Cardiac fibroblast (primary cell): ENCODE data around the gene RSPRY1.
A peak's percentile ranks its signal among the peaks of the same experiment; 100 is the strongest.

Experiments
- DNase-seq, 2 donors: peaks; one replicate each; pipeline versions ENCODE4 v3.0.0 to v3.0.0-alpha.2; 2010; ENCODE audit warnings: low read depth in 2 of 2
- H3K4me3 ChIP-seq, 2 donors: replicated peaks in 1 of 2; 1 replicate in 1 of 2; 2 replicates in 1 of 2; pipeline ENCODE4 v1.5.1; 2011; ENCODE audit warnings: low read depth in 2 of 2, low read length in 2 of 2, mild to moderate bottlenecking in 2 of 2, moderate library complexity in 1 of 2
- TF ChIP-seq, protein P1 (sequence below): IDR thresholded peaks from one replicate; pipeline ENCODE4 v1.5.1; 2011; ENCODE audit warnings: low read depth, mild to moderate bottlenecking, low read length, inconsistent platforms

RSPRY1 gene

DNA sequence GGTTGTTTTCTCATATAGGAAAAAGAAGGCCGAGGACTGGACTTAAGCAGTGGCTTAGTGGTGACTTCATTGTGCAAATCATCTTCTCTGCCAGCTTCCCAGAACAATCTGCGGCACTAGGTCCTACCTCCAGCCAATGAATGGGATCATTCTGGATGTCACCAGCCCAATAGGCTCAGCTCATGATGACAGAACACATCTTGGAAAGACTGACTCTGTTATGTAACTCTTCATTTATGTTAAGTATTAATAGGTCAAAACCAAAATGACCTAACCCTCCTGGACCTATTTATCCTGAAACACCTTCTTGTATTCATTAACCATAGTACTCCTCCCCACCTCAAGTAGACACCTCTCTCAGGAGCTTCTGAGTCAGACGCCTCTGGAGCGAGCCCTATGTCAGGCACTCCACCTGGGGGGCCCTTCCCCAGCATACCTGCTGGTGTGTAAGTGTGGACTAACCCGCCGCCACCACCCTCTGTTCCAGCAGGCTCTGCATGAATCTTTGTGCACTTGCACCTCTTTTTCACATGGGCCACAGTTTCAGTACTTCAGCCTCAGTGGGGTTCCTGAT lies 66.1 kb downstream of the RSPRY1 start:
- TF ChIP-seq, protein P1, sequence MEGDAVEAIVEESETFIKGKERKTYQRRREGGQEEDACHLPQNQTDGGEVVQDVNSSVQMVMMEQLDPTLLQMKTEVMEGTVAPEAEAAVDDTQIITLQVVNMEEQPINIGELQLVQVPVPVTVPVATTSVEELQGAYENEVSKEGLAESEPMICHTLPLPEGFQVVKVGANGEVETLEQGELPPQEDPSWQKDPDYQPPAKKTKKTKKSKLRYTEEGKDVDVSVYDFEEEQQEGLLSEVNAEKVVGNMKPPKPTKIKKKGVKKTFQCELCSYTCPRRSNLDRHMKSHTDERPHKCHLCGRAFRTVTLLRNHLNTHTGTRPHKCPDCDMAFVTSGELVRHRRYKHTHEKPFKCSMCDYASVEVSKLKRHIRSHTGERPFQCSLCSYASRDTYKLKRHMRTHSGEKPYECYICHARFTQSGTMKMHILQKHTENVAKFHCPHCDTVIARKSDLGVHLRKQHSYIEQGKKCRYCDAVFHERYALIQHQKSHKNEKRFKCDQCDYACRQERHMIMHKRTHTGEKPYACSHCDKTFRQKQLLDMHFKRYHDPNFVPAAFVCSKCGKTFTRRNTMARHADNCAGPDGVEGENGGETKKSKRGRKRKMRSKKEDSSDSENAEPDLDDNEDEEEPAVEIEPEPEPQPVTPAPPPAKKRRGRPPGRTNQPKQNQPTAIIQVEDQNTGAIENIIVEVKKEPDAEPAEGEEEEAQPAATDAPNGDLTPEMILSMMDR, result no peak
- no peak for DNase-seq
- H3K4me3 ChIP-seq, result no peak overlapping the region

DNA sequence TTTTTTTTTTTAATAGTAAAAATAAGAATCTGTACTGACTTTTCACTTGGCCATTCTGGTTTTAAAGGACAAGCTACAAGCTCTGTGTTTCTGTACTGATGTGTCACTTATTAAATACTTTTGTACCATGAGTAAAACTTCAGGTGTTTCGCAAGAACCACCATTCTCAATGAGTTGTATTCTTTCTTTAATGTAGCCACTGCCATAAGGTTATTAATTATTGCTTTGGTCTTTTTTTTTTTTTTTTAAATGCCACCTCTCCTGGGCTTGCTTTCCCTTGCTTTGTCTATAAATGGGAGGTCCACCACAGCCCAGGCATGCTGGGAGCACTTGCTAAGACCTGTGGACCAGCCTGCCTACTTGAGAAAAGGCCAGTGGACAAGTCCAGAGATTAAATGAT lies 67.3 kb downstream of the RSPRY1 start:
- DNase-seq, result peak in 1 of 2 donors; percentile 41

DNA sequence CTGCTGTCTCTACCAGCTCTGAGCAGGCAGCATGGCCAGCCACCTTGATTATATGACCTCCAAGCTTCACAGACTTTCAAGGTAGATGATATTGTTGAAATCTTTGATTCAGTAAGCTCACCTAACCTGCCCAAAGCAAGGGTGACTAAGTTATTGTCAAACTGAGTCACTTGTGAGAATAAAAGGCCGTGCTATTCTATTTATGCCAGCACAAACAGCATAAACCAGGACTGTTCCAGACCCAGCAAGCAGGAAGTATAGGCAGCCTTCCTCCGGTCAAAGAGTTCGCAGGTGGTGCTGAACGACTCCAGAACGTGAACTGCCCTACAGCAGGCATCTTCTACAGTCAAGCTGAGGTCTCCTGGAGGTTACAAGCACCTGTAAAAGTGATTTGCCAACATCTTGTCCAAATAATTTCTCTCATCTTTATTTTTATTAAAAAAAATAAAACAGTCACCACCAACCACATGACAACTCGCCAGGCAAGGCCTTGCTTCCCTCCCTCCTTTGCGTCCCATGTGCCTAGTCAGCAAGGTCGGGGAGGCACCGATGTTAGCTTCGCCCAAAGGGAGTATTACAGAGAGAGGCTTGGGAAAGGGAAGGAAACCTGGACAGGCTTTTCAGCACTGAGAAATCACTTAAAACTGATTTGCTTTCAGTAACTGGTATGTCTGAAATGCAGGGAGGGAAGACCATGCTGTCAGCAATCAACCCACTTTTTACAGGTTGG lies 69.7 kb downstream of the RSPRY1 start:
- TF ChIP-seq, protein P1, result no peak
- no peak overlapping the region for H3K4me3 ChIP-seq
- no peak for DNase-seq

More for the DNA sequence above, 67.3 kb downstream of the RSPRY1 start:
- no peak overlapping the region for H3K4me3 ChIP-seq
- TF ChIP-seq, protein P1, result no peak

DNA sequence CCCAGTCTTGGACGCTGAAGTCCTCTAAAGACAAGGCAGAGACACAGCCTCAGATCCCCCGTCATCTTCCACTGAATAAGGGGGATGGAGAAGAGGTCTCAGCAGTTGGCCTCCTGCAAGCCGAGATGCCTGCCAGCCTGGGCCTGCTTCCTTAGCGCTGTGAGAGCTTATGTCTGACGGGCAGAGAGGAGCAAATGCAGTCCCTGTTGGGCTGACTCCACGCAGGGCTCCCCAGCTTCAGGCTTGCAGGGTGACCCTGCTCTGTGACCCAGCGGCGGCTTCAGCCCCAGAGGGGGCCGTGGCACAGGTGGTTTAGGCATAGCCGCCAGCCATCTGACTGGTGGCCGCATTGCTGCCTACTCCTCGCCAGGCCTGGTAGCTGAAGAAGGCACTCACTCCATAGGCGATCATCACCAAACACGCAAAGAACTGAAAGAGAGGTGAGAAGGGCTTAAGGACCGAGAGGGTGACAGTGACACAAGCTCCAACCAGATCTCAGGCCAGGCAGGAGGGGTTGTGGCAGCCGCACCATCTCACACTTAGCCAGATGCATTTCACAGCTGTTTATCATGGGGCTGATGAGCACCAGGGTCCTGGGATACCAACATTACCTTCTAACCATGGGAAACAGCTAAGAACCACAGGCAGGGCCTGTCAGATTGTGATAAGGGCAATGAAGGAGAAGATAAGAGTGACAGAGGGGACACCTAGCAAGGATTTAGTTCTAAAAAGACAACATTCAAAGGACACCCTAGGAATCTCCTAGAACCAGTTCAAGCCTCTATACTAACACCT lies 70.7 kb downstream of the RSPRY1 start:
- TF ChIP-seq, protein P1, result no peak
- DNase-seq, result no peak
- H3K4me3 ChIP-seq, result no peak overlapping the region

DNA sequence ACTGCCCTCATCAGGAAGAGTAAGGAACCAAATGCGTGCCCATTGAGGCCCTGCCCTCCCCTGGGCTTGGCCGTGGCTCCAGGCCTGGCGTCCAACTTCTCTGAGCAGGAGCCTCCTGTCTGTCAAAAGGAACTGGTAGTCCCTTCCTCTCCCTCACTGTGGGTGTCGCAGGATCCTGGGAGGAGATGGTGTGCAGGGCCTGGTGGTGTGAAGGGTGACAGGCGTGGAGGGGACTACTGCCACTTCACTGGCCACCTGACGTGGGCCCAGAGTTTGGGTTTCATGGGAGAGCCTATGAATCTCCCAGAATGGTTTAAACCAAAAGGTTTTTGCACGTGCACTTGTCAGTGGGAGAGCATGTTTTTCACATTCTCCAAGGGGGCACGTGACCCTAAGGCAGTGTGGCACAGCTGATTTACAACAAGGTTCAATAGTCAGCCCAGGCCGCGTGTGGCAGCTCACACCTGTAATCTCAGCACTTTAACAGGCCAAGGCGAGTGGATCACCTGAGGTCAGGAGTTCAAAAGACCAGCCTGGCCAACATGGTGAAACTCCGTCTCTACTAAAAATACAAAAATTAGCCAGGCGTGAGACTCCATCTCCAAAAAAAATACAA lies 71.4 kb downstream of the RSPRY1 start:
- no peak overlapping the region for H3K4me3 ChIP-seq
- no peak for DNase-seq
- TF ChIP-seq, protein P1, result no peak

DNA sequence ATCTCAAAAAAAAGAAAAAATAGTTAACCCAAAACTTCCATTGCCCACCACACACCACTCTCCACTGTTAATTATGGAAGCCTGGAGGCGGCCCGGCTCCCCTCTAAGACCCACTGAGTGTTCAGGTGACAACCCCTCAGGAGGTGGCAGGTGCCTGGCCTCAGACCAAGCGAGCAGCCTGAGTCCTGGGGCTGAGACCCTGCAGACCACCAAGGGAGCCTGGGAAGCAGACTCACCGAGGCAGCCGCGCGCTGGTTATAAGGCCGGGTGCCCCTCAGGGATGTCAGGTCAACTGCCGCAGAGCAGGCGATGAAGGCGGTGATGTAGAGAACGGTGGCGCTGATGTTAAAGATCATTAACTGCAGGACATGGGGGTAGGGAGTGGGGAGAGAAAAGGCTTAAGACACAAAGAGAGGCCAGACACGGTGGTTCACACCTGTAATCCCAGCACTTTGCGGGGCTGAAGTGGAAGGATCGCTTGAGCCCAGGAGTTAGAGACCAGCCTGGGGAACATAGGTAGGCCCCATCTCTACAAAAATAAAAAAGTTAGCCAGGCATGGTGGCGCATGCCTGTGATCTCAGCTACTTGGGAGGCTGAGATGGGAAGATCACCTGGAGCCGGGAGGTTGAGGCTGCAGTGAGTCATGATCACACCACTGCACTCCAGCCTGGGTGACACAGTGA lies 72.2 kb downstream of the RSPRY1 start:
- DNase-seq, result no peak
- TF ChIP-seq, protein P1, result no peak
- no peak overlapping the region for H3K4me3 ChIP-seq
